Lower lobe of right lung (tissue), 2 donors: ENCODE data around the gene C2orf81. TPM values are rescaled to one million over a fixed set of nuclear protein-coding genes. Genes with fewer than 3 reads are reported as not detected.

Experiments used
- ATAC-seq, 2 donors: fragments of 200-7000 bp; cut with Tn5 transposase; one replicate each; pipeline ENCODE4 v1.9.1; 2020 to 2022; ENCODE audit warnings: mild to moderate bottlenecking in 2 of 2, moderate library complexity in 2 of 2
- DNase-seq: peaks from one replicate; pipeline ENCODE4 v3.0.0-alpha.2; 2020
- H3K27ac ChIP-seq: fragments of 200-600 bp; one replicate; pipeline ENCODE4 v1.8.0; 2022
- H3K27me3 ChIP-seq: fragments of 200-600 bp; one replicate; pipeline ENCODE4 v1.8.0; 2022; ENCODE audit warnings: low read depth
- H3K36me3 ChIP-seq: fragments of 200-600 bp; one replicate; pipeline ENCODE4 v1.8.0; 2022; ENCODE audit warnings: mild to moderate bottlenecking
- H3K4me1 ChIP-seq: fragments of 200-600 bp; one replicate; pipeline ENCODE4 v1.8.0; 2022
- H3K4me3 ChIP-seq: fragments of 200-600 bp; one replicate; pipeline ENCODE4 v1.8.0; 2022; ENCODE audit warnings: mild to moderate bottlenecking
- H3K9me3 ChIP-seq: fragments of 200-600 bp; one replicate; pipeline ENCODE4 v1.8.0; 2022
- intact Hi-C: fragments of 100-400 bp; cut with DNase I; formaldehyde crosslinking; loops from one replicate; pipeline ENCODE4 v1.11.0; 2022
- total RNA-seq: library from RNA; stranded (reverse); fragmentation: NEBNext Ultra II Directional; extraction: Animal tissue kit (Norgen Biotek cat#: 25700); gene quantifications from one replicate; pipeline ENCODE4 v1.2.1, GENCODE V29; 2021
- TF ChIP-seq, protein P1 (sequence below): fragments of 200-600 bp; IDR thresholded peaks from one replicate; pipeline ENCODE4 v1.8.0; 2022; ENCODE audit warnings: antibody characterized with exemption, mild to moderate bottlenecking
- donor health status: DM: no; HTN: yes; CAD: no; lungs with severe emphysema.

The C2orf81 gene
- total RNA-seq, 1 donor from 2014 or later: 10.0 TPM

DNA sequence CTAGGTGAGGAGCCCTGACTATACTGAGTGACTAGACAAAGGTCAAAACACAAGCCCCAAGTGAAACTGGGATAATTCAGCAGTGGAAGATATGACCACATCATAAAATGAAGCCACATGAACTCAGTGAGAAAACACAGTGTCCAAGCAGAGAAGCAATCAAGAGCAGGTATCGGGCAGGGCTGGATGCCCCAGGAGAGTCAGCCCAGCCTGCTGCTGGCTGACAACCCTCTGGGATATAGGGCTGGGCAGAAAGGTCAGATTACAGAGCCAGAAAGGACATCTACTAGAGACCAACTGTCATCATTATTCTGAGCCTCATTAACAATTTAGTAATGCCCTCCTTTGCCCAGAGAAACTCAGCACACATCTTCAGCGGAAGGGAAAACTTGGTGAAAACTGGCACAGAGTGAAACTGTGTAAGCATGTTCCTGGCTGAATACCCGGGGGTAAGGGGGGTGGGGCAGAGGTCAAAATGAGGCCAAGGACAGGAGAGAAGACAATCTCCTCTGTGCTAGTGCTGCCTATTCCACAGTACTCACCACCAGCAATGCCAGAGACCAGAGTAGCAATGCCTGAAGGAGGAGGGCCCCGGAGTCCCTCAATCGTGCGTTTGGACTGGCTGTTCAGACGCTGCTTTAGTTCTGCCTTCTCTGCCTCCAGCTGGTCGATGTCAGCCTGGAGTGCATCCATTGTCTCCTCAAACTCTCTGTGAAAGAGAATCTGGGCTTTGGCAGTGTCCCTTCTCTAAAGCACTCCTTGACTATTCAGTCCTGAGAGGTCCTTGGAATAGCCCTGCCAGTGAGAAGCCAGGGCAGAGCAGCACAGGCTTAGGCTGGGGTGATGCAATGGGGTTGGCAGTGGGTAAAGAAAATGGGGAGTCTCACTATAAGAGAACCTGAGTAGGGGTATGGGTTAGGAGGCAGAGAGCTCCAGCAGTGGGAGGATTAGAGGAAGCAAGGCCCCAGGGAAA is 56.6 kb downstream of the C2orf81 start:
- peaks cover 100% of the 10 kb centered on the region for H3K36me3 ChIP-seq

More for the DNA sequence above, 56.6 kb downstream of the C2orf81 start:
- ATAC-seq: no peak
- intact Hi-C loops: no loop called here
- no peaks in the 10 kb centered on the region for H3K27me3 ChIP-seq
- TF ChIP-seq, protein P1, sequence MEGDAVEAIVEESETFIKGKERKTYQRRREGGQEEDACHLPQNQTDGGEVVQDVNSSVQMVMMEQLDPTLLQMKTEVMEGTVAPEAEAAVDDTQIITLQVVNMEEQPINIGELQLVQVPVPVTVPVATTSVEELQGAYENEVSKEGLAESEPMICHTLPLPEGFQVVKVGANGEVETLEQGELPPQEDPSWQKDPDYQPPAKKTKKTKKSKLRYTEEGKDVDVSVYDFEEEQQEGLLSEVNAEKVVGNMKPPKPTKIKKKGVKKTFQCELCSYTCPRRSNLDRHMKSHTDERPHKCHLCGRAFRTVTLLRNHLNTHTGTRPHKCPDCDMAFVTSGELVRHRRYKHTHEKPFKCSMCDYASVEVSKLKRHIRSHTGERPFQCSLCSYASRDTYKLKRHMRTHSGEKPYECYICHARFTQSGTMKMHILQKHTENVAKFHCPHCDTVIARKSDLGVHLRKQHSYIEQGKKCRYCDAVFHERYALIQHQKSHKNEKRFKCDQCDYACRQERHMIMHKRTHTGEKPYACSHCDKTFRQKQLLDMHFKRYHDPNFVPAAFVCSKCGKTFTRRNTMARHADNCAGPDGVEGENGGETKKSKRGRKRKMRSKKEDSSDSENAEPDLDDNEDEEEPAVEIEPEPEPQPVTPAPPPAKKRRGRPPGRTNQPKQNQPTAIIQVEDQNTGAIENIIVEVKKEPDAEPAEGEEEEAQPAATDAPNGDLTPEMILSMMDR: no peak
- H3K4me1 ChIP-seq: no peaks in the 10 kb centered on the region
- no peak overlapping the region for H3K4me3 ChIP-seq
- no peak for DNase-seq
- H3K27ac ChIP-seq: no peak overlapping the region
- no peaks in the 10 kb centered on the region for H3K9me3 ChIP-seq

Other genes starting within 250 kb of the C2orf81 start
- 146 TPM for gene MOB1A, start 242.7 kb downstream of the C2orf81 start, total RNA-seq
- 54.7 TPM for gene MTHFD2, start 223.0 kb downstream of the C2orf81 start, total RNA-seq
- gene SLC4A5, start 78.2 kb downstream of the C2orf81 start, total RNA-seq: 4.2 TPM
- gene DCTN1, start 41.3 kb downstream of the C2orf81 start, total RNA-seq: 142 TPM
- 14.5 TPM for gene WDR54, start 111 bp upstream of the C2orf81 start, total RNA-seq
- 27.5 TPM for gene RTKN, start 20.3 kb upstream of the C2orf81 start, total RNA-seq
- gene INO80B, start 33.5 kb upstream of the C2orf81 start, total RNA-seq: 38.4 TPM
- 60.1 TPM for gene WBP1, start 36.8 kb upstream of the C2orf81 start, total RNA-seq
- gene MOGS, start 43.8 kb upstream of the C2orf81 start, total RNA-seq: 50.9 TPM
- gene MRPL53, start 51.1 kb upstream of the C2orf81 start, total RNA-seq: 81.3 TPM
- gene CCDC142, start 61.4 kb upstream of the C2orf81 start, total RNA-seq: 20.2 TPM
- gene TTC31, start 61.5 kb upstream of the C2orf81 start, total RNA-seq: 23.0 TPM
- 1.5 TPM for gene LBX2, start 78.0 kb upstream of the C2orf81 start, total RNA-seq
- 28.4 TPM for gene PCGF1, start 86.1 kb upstream of the C2orf81 start, total RNA-seq
- gene TLX2, start 92.8 kb upstream of the C2orf81 start, total RNA-seq: not detected
- gene DQX1, start 104.6 kb upstream of the C2orf81 start, total RNA-seq: 0.44 TPM
- 122 TPM for gene AUP1, start 108.1 kb upstream of the C2orf81 start, total RNA-seq
- 34.3 TPM for gene HTRA2, start 108.3 kb upstream of the C2orf81 start, total RNA-seq
- gene LOXL3, start 132.3 kb upstream of the C2orf81 start, total RNA-seq: 12.1 TPM
- gene DOK1, start 133.1 kb upstream of the C2orf81 start, total RNA-seq: 38.4 TPM
- 1.8 TPM for gene M1AP, start 226.7 kb upstream of the C2orf81 start, total RNA-seq
- 12.0 TPM for gene SEMA4F, start 232.6 kb upstream of the C2orf81 start, total RNA-seq